Measurements from ENCODE around the gene CHST6. TPM values are rescaled to one million over a fixed set of nuclear protein-coding genes. Genes with fewer than 3 reads are reported as not detected.
"Not testable (repeated sequence)": the region's sequence is repeated elsewhere in the genome, so short reads cannot be mapped to it uniquely, and the experiment has no call there.

Gene CHST6
- total RNA-seq, 1 experiment from 2014 or later = 1.4 TPM

DNA sequence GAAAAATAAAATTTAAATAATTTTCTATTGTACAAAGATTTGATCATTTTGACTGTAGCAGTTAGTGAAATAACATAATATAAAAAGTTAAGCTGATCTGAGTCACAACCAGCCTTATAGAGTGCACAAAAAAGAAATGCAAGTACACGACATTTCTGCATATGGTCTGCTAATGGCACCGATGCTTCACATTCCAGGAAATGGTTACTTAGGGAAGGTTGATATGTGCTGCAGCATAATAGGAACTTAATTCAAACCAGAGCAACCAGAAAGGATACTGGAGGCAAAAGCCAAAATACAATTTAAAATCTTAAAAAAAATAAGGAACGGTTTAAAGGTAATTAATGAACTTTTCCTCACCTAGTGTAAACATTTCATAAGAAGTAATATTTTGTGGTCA is 51.9 kb downstream of the CHST6 start:
- DNase-seq (ENCODE audit: low read depth) = no peak

DNA sequence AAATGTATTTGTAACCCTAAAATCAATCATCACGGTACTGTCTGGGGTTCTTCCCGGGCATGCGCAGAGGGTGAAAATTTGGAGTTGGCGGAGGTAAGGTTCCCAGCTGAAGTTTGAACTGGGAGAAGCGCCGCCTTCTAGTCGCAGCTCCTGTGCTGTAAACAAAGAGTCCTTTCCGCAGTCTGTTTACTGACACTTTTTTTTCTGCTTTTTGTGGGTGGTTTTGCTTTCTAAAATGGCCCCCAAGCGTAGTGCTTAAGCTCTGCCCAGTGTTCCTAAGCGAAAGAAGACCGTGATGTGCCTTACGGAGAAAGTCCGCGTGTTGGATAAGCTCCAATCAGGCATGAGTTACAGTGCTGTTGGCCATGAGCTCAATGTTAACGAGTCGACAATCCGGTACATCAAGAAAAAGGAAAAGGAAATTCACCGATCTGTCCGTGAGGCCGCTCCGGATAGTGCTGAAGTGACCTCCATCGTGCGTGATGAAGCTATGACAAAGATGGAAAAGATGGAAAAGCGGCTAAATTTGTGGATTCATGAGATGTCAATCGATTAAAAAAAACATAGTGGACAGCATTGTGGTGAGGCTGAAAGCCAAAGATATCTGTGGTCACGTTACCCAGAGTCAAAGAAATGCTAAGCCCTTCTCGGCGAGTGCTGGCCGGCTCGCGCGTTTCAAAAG is 61.4 kb downstream of the CHST6 start:
- DNase-seq (ENCODE audit: low read depth) = peak; percentile 94

DNA sequence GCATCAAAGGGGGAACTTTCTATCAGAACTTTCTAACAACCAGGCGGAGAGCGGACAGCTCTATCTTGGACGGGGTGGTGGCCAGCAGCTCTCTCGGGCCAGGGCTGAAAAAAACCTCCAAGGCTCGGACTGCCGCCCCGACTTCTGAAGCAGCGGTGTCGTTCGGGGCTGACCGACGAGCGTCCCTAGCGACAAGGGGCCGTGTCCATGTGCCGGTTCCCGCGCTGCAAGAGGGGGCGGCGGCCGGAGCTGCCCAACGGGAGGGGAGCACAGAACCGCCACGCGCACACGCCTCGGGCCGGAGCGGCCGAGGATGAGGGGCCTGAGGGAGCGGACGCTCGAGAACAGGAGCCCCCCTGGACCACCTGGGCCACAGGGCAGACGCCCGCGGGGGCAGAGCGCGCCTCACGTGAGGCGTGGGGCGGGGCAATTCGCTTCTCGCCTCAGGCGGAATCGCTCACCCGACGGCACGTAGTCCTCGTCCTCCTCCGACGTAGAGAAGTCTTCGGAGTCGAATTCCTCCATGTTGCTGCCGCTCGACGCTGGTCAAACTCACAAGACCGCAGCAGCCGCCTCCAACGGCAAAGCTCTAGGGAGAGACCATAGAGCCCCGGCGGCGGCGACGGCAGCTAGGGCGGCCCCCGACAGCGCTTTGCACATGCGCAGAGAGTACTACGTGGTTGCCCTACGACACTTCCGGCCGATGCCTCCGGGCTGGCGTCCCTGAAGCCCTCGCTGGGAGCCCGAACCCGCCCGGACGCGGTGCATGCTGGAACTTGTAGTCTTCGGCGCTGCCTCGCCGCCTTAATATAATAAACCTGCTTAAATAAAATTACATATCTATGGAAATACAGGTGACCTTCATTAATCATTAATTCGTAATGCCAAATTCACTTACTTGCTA is 62.2 kb downstream of the CHST6 start, which contains the start of gene CFDP1:
Gene CFDP1, minus strand, starts transcription at position 676 of the 904 bp plus-strand sequence. Its CDS starts 151 bp downstream, at position 525.
- DNase-seq (ENCODE audit: low read depth) = peak; percentile 93

DNA sequence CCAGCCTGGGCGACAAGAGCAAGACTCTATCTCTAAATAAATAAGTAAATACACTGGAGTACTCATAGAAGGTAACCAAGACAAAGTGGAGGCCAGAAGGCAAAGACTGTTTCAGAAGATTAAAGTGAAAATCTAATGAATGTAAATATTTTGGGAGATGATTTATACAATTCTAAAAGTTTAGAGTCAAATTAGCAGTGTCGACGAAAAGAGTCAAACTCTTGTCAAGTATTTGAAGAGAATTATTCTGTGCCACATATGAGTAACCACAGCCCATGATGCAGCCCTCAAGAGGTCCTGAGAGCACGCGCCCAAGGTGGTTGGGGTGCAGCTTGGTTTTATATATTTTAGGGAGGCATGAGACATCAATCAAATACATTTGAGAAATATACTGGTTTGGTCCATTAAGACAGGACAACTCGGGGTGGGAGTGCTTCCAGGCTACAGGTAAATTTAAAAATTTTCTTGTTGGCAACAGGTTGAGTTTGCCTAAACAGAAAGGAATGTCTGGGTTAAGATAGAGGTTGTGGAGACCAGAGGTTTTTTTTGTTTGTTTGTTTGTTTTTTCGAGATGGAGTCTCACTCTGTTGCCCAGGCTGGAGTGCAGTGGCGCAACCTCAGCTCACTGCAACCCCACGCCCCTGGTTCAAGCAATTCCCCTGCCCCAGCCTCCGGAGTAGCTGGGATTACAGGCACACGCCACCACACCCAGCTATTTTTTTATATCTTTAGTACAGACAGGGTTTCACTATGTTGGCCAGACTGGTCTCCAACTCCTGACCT is 65.4 kb downstream of the CHST6 start:
- no peak for DNase-seq (ENCODE audit: low read depth)

DNA sequence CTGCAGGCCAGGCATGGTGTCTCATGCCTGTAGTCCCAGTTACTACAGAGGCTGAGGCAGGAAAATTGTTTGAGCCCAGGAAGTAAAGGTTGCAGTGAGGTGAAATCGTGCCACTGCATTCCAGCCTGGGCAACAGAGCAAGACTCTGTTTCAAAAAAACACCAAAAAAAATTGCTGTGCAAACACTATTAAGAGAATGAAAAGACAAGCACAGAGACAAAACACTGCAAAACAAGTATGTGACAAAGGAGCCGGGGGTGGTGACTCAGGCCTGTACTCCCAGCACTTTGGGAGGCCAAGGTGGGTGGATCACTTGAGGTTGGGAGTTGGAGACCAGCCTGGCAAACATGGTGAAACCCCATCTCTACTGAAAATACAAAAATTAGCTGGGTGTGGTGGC is 68.7 kb downstream of the CHST6 start:
- DNase-seq (ENCODE audit: low read depth) = peak; percentile 47

DNA sequence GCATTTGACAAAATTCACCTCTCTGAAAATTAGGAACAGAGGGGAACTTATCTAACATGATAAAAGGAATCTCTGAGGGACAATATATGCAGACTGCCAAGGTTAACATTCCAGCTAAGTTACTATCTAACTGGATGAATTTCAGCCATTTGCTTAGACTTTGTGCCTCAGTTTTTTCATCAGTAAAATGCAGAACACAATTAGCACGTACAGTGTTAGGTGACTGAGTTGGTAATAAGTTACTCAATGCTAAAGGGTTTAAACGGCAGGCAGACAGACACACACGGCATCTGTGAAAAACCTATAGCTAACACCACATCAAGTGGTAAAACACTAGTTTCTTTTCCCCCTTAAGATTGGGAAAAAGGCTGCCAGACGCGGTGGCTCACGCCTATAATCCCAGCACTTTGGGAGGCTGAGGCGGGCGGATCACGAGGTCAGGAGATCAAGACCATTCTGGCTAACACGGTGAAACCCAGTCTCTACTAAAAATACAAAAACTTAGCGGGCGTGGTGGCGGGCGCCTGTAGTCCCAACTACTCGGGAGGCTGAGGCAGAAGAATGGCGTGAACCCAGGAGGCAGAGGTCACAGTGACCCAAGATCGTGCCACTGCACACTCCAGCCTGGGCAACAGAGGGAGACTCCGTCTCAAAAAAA is 71.0 kb downstream of the CHST6 start:
- DNase-seq (ENCODE audit: low read depth) = not testable (repeated sequence)

DNA sequence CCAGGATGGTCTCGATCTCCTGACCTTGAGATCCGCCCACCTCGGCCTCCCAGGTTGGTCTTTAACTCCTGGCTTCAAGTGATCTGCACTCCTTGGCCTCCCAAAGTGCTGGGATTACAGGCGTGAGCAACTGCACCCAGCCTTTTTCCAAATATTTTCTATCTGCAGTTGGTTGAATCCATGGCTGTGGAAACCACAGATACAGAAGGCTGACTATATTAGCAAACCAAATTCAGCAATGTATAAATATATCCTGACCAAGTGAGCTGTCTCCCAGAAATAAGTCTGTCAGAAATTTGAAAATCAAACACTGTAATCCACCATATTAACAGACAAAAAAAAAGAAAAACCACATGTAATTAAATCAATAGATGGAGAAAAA is 71.5 kb downstream of the CHST6 start:
- no peak for DNase-seq (ENCODE audit: low read depth)

Other genes with a start within 250 kb of the CHST6 start
- gene BCAR1, start 243.8 kb downstream of the CHST6 start, total RNA-seq (2014; rRNA removed; shearing (Covaris generic)) = 47.3 and 80.5 TPM in 2 replicates
- 91.3 and 111 TPM in 2 replicates for gene CFDP1, start 61.9 kb downstream of the CHST6 start, total RNA-seq (2014; rRNA removed; shearing (Covaris generic))
- gene TMEM170A, start 30.8 kb downstream of the CHST6 start, total RNA-seq (2014; rRNA removed; shearing (Covaris generic)) = 17.5 and 27.5 TPM in 2 replicates
- gene CHST5, start 40.7 kb upstream of the CHST6 start, total RNA-seq (2014; rRNA removed; shearing (Covaris generic)) = not detected in 2 replicates
- 11.0 and 13.3 TPM in 2 replicates for gene TMEM231, start 60.8 kb upstream of the CHST6 start, total RNA-seq (2014; rRNA removed; shearing (Covaris generic))
- 71.8 and 87.7 TPM in 2 replicates for gene GABARAPL2, start 70.9 kb upstream of the CHST6 start, total RNA-seq (2014; rRNA removed; shearing (Covaris generic))
- gene ADAT1, start 127.8 kb upstream of the CHST6 start, total RNA-seq (2014; rRNA removed; shearing (Covaris generic)) = 77.2 and 121 TPM in 2 replicates
- 180 and 185 TPM in 2 replicates for gene KARS1, start 152.2 kb upstream of the CHST6 start, total RNA-seq (2014; rRNA removed; shearing (Covaris generic))
- 52.9 and 65.4 TPM in 2 replicates for gene TERF2IP, start 152.3 kb upstream of the CHST6 start, total RNA-seq (2014; rRNA removed; shearing (Covaris generic))
- not detected in 2 replicates for gene CPHXL2, start 181.6 kb upstream of the CHST6 start, total RNA-seq (2014; rRNA removed; shearing (Covaris generic))
- not detected in 2 replicates for gene DUXB, start 206.0 kb upstream of the CHST6 start, total RNA-seq (2014; rRNA removed; shearing (Covaris generic))
- not detected in 2 replicates for gene CPHXL, start 231.0 kb upstream of the CHST6 start, total RNA-seq (2014; rRNA removed; shearing (Covaris generic))

All from M059J (cell line).